ENCODE measurements around the gene RELN.

RELN gene

DNA sequence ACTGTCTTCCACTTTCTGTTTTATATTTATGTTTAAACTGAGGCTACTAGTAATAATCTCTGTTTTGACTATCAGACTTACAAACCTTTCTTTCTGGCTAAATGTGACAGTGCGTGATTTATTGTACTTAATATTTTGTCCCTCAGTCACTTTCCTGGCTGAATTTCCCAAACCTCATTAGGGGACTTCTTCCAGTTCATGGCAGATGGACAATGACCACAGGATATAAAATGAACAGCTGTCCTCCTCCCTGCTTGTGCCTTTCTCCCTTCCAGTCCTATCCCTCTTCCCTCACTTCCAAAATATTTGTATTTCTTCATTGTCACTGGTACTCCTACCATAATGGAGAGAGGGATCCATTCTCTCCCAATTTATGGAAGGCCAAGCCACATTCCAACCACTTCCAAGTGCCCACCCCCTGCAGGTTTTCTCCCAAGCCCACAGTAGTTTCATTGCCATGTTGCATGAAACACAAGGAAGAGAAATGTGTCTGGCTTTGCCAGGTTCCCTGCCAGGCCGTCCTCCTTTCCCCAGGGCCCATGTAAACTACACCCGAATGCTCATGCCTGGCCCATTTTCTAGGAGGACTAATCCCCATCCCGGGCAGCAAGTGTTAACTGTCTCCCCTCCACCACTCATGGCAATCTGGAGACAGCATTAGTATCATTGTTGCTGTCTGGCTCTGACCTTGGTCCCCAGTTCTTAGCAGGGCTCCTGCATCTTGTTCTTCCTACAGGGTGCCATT, 273.9 kb downstream of the RELN start:
- no peak for DNase-seq (ENCODE audit: low read depth)

GRCh38 chr7:103714376-103714927, 275.0 kb downstream of the RELN start:
- DNase-seq (ENCODE audit: low read depth), result no peak

DNA sequence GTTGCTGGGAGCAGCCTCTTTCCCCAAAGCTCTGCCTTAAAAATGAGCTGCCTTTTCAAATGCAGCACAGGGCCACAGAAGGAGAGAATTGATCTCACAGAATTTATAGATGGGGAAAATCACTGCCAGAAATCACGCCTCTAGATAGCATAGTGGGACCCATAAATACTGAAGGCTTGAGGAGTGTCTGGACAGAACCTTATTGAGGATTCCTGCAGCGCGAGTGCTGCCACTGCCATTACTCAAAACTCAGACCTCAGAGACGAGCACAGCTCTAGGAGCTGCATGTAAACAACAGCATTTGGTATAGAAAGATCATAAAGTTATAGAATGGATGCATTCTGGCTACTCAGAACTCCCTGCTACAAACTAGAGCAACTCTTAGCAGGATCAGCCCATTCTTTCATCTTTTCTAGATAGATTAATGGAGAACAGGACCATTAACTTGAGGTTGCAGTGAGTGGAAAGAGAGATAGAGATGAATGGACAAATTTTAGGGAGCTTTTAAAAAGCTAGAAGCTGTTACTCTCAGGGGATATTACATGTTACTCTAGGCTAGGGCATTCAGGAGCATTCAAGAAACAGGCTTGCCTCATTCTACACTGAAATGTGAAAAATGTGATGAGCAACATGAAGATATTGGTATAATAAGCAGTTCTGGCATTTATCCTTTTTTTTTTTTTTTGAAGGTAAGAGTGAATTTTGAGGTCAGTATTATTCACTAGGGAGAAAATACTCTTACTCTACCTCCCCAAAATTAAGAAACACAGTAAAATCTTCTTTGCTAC, 276.3 kb downstream of the RELN start:
- no peak for DNase-seq (ENCODE audit: low read depth)

GRCh38 chr7:103711413-103711812, 278.0 kb downstream of the RELN start:
- DNase-seq (ENCODE audit: low read depth), result no peak

GRCh38 chr7:103710247-103710646, 279.2 kb downstream of the RELN start:
- DNase-seq (ENCODE audit: low read depth), result no peak

DNA sequence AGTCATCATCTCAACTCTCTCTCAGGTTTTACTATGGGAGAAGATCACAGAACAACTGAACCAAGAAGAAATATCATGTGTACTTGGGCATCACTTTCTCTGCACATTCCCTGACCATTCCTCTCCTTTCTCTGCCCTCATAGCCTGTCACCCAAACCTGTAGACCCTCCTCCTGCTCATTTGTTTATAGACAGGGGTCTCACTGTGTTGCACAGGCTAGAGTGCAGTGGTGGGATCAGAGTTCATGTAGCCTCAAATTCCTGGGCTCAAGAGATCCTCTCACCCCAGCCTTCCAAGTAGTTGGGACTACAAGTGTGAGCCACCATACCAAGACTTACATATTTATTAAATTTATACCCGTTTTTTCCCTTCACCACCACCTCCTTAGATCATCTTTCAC, 282.7 kb downstream of the RELN start:
- no peak for DNase-seq (ENCODE audit: low read depth)

DNA sequence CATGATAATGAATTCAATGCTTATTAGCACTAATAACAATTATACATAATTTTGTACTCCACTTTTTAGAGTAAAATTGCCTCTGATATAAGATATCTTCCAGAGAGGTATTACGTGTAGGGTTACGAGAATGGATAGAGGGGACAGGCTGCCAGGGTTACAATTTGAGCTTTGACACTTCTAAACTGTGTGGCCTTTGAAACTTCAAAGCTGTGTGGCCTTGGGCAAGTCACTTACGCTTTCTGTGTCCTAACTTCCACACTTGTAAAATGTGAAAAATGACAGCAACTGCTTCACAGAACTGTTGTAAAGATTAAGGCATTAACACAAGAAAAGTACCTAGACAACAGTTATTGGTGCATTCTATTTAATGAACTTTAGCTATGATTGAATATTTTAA, 283.9 kb downstream of the RELN start:
- DNase-seq (ENCODE audit: low read depth), result no peak

DNA sequence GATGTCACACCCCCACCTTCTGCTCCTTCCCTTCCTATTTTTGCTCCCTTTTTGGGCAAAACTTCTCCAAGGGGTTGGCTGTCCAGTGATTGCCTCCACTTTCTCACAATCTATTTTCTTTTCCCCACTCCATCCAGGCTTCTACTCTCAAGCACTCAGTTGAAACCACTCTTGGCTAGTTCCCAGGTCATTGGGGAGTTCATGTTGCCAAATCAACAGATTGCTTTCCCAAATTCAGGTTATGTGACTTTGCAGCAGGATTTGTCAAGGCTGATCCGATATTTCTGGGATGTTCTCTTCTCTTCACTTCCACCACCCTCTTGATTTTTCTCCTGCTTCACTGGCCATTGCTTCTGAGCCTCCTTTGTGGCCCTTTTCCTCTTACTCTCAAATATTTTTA, 284.8 kb downstream of the RELN start:
- DNase-seq (ENCODE audit: low read depth), result no peak

GRCh38 chr7:103702982-103703381, 286.5 kb downstream of the RELN start:
- no peak for DNase-seq (ENCODE audit: low read depth)

DNA sequence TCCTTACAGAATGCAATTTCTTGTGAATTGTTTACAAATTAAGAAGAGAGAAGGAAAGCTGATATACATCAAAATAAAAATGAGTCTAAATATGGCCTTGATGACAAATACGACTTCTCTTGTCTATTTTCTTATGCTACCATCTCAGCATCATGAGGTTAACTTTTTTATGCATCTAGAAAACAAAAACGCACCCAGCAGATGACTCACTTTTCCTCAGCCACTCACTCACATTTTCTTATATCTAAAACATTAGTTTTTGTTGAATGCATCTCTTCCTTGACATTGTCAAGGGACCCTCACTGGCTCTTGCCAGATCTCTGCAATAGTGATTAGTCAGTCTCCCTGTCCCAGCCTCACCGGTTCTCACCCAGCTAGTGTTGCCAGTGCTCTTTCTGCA, 287.0 kb downstream of the RELN start:
- DNase-seq (ENCODE audit: low read depth), result no peak

GRCh38 chr7:103699032-103699431, 290.4 kb downstream of the RELN start:
- no peak for DNase-seq (ENCODE audit: low read depth)

- DNase-seq (ENCODE audit: low read depth), result no peak
Measured at GRCh38 chr7:103698064-103698463, 291.4 kb downstream of the RELN start.

DNA sequence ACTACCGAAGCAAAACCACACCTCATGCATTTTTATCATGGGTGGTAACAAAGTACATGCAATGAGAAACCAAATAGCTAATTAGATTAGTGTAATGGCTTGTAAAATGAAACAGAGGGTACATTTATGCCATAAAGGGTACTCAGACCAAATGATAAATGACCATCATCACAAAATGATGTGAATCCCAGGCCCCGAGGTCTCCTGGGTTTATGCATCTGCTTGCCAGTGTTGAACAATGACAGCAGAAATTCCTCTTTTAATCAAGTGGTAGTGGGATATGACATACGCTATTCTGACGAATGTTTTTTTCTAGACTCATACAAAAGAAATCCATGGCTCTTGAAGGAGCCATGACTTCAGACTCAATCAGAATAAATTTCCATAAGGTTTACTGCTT, 293.9 kb downstream of the RELN start:
- DNase-seq (ENCODE audit: low read depth), result no peak

DNA sequence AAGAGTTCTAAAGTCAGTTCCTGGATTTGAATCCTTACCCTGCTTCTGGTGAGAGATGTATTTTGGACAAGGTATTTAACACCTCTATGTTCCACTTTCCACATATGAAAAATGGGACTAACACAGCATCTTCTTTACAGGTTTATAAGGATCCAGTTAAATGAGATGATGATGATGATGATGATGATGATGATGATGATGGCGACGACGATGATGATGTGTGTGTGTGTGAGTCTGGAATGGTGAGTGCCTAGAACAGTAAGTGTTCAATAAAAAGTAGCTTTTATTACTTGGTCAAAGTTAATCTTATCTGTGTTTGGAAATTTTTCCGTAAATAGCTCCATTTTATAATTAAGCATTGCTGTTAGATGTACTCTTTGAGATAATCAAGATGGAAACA, 295.2 kb downstream of the RELN start:
- no peak for DNase-seq (ENCODE audit: low read depth)

DNA sequence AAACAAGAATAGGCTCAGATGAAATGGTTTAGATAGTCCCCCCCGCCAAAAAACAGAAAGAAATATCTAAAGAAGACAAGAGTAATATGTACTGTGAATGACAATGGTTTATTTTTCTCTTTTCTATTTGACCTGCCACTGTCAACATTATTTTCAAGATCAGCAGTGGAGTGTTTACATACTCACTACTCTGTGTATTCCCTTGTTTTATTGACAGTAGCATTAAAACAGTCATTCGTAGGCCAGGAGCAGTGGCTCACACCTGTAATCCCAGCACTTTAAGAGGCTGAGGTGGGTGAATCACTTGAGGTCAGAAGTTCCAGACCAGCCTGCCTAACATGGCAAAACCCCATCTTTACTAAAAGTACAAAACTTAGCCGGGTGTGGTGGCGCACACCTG, 298.2 kb downstream of the RELN start:
- no peak for DNase-seq (ENCODE audit: low read depth)

DNA sequence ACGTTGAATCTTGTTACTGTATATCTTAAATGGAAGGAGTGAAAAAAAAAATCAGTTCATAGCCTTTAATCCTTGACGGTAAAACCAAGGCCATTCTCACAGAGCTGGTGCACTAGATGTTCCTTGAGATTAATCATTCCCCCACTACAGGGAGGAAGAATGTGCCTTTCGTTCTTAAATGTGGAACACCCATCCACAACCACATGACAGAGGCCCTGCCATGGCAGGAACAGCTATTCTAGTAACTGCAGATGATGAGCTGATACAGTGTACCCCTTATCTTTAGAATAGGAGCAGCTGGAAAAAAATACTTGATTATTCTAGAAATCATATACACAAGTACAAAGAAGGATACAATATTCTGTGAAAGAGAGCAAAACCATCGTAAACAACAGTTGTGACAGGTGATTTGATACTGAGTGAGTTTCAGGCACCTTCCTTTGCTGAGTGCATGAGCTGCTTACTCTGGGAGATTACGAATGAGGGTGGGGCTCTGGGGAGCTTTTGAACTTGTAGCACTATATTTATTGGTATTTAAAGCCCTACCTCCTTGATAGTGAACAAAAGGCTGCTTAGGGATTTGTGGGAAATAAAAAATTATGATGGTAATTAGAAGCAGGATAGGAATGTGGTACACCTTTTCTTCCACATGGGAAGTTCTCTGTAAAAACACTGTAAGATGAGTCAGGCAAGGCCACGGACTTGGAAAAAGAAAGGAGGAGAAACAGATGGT, 299.1 kb downstream of the RELN start:
- no peak for DNase-seq (ENCODE audit: low read depth)

DNA sequence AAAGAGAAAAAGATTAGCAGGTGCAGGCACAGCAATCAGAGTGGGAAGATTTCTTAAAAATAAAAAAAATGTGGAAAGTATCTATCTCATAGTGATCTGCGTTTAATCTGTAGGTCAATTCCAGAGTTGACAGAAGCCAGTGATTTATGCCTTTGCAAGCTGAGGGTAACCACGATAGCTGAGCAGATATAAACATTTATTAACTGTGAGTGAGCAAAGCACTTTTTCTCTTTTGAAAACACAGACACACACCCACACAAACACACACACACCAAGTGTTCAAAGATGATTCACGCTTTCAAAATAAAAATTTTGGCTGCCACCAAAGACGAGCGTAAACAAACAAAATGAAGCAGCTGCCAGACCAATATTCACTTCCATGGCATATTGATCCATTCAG, 300.2 kb downstream of the RELN start:
- DNase-seq (ENCODE audit: low read depth), result no peak

- DNase-seq (ENCODE audit: low read depth), result no peak
Measured at GRCh38 chr7:103687951-103688350, 301.5 kb downstream of the RELN start.

DNA sequence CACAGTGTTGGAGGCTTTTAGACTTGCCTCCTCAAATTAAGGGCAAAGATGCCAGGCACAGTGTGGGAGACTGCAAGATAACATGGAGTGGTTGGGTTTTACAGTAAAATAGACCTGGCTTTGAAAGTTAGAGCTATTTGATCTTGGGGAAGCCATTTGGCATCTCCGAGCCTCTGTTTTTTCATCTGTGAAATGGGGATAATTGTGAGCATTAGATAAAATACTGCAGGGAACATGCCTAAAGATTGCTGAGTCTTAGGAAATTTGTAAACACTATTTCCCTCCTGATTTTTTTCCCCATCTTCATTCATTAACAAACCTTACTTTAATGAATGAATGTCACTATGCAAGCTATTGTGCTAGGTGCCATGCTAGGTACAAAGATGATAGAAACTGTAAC, 302.2 kb downstream of the RELN start:
- no peak for DNase-seq (ENCODE audit: low read depth)

- no peak for DNase-seq (ENCODE audit: low read depth)
Measured at GRCh38 chr7:103686763-103687162, 302.7 kb downstream of the RELN start.

DNA sequence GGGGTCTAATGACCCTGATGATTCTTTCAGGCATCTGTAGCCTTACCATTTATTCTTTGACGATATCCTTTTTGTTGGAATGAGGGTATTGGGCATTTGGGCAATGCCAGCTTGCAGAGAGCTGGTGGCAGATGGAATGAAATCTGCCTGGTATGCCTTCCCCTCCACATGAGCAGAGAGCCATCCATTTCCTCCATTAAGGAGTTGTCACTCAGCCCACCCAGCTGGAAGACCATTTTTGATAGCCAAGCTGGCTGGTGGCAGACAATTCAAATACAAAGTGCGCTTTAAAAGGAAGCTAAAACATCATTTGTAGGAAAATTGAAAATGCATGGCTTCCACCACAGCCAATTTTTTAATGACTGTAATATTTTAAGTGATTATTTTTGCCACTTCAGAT, 303.4 kb downstream of the RELN start:
- no peak for DNase-seq (ENCODE audit: low read depth)

DNA sequence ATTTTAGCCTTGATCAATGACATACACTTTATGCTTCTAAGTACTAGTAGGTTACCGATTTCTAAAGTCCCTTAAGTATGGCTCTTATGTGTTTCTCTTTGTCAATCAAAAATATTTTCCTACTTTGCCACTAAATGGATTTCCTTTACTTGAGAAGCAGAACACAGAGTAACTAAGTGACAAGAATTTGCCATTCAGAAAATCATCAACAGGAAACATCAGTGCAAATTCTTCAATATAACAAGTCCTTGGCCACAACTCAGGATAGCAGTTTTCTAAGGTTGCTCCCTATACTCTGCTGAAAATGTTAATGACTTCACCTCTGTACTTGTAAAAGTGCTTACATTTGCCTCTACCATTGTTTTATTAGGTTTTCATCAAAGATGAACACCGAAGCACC, 303.8 kb downstream of the RELN start:
- no peak for DNase-seq (ENCODE audit: low read depth)

DNA sequence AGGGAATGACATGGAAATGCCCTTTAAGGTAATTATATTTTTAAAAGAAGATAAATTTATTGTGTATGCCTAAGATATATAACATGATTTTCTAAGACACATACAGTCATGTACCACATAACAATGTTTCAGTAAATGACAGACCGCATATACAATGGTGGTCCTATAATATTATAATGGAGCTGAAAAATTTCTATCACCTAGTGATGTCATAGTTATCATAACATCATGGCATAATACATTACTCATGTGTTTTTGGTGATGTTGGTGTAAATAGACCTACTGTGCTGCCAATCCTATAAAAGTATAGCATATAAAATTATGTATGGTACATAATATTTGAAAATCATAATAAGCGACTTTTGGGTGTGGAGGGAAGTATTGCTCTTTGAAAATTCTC, 306.1 kb downstream of the RELN start:
- no peak for DNase-seq (ENCODE audit: low read depth)
